GM21515 (cell line): ENCODE measurements around the gene FCHSD2.
"Not testable (repeated sequence)": the region's sequence is repeated elsewhere in the genome, so short reads cannot be mapped to it uniquely, and the experiment has no call there.

Source experiments
- ATAC-seq: cut with Tn5 transposase; IDR thresholded peaks from one replicate; pipeline ENCODE4 v1.9.1; 2021; ENCODE audit not compliant: unreplicated experiment

FCHSD2 gene

GRCh38 chr11:73126804-73127480 is 15.2 kb downstream of the FCHSD2 start:
- ATAC-seq = no peak

GRCh38 chr11:73124800-73125199 is 17.3 kb downstream of the FCHSD2 start:
- ATAC-seq = no peak

- ATAC-seq = not testable (repeated sequence)
These were observed 18.2 kb downstream of the FCHSD2 start for GRCh38 chr11:73123892-73124291.

GRCh38 chr11:73121692-73122091 is 20.4 kb downstream of the FCHSD2 start:
- ATAC-seq = no peak

GRCh38 chr11:73117071-73117470 is 25.0 kb downstream of the FCHSD2 start:
- ATAC-seq = no peak

- no peak for ATAC-seq
These were observed 25.5 kb downstream of the FCHSD2 start for GRCh38 chr11:73116636-73117035.

- ATAC-seq = no peak
These were observed 27.3 kb downstream of the FCHSD2 start for GRCh38 chr11:73114835-73115220.

GRCh38 chr11:73114110-73114834 is 27.8 kb downstream of the FCHSD2 start:
- ATAC-seq = no peak

- ATAC-seq = no peak
These were observed 28.7 kb downstream of the FCHSD2 start for GRCh38 chr11:73113426-73113825.

- no peak for ATAC-seq
These were observed 34.5 kb downstream of the FCHSD2 start for GRCh38 chr11:73107597-73107996.

GRCh38 chr11:73106347-73106746 is 35.8 kb downstream of the FCHSD2 start:
- ATAC-seq = no peak

GRCh38 chr11:73100578-73100977 is 41.5 kb downstream of the FCHSD2 start:
- ATAC-seq = no peak

- no peak for ATAC-seq
These were observed 42.4 kb downstream of the FCHSD2 start for GRCh38 chr11:73099512-73100266.

- no peak for ATAC-seq
These were observed 46.5 kb downstream of the FCHSD2 start for GRCh38 chr11:73095613-73096012.

- ATAC-seq = no peak
These were observed 50.4 kb downstream of the FCHSD2 start for GRCh38 chr11:73091521-73092305.

GRCh38 chr11:73087730-73088129 is 54.4 kb downstream of the FCHSD2 start:
- ATAC-seq = no peak

GRCh38 chr11:73085189-73085875 is 56.8 kb downstream of the FCHSD2 start:
- no peak for ATAC-seq

GRCh38 chr11:73078631-73079030 is 63.5 kb downstream of the FCHSD2 start:
- no peak for ATAC-seq

- ATAC-seq = no peak
These were observed 64.7 kb downstream of the FCHSD2 start for GRCh38 chr11:73077454-73077853.

GRCh38 chr11:73074319-73074718 is 67.8 kb downstream of the FCHSD2 start:
- no peak for ATAC-seq
